ENCODE measurements around the gene NUTM2F.
"Not testable (repeated sequence)": the region's sequence is repeated elsewhere in the genome, so short reads cannot be mapped to it uniquely, and the experiment has no call there.

NUTM2F gene

GRCh38 chr9:94328544-94328943, at the start of gene NUTM2F:
TSS of gene NUTM2F (minus strand) at chr9:94328644. CDS start at chr9:94328623, 21 bp downstream.
- not testable (repeated sequence) for H3K9me3 ChIP-seq (ENCODE audit: insufficient read depth, low read length); H3K4me2 ChIP-seq (ENCODE audit: low read length); H3K27ac ChIP-seq (ENCODE audit: low read length); H3K4me3 ChIP-seq (ENCODE audit: low read length); H3K27me3 ChIP-seq (ENCODE audit: low read depth, low read length); H4K20me1 ChIP-seq (ENCODE audit: insufficient read depth, low read length); H3K79me2 ChIP-seq (ENCODE audit: low read length); H3K4me1 ChIP-seq (ENCODE audit: low read length); H3K36me3 ChIP-seq (replicated peaks; ENCODE audit: low read depth, low read length); H3K9ac ChIP-seq (ENCODE audit: low read length); H2AFZ ChIP-seq (ENCODE audit: low read depth, low read length)

GRCh38 chr9:94375197-94375596, 46.8 kb upstream of the NUTM2F start:
- H3K27ac ChIP-seq (ENCODE audit: low read length): peak overlapping the region; percentile 52
- H3K4me2 ChIP-seq (ENCODE audit: low read length): peak overlapping the region; percentile 43
- H3K4me1 ChIP-seq (ENCODE audit: low read length); H2AFZ ChIP-seq (ENCODE audit: low read depth, low read length); H3K9me3 ChIP-seq (ENCODE audit: insufficient read depth, low read length); H3K36me3 ChIP-seq (replicated peaks; ENCODE audit: low read depth, low read length); H4K20me1 ChIP-seq (ENCODE audit: insufficient read depth, low read length); H3K27me3 ChIP-seq (ENCODE audit: low read depth, low read length): not testable (repeated sequence)
- H3K4me3 ChIP-seq (ENCODE audit: low read length): peak overlapping the region; percentile 73
- peak overlapping the region; percentile 64 for H3K9ac ChIP-seq (ENCODE audit: low read length)
- peaks cover 24% of the 10 kb centered on the region for H3K79me2 ChIP-seq (ENCODE audit: low read length)

DNA sequence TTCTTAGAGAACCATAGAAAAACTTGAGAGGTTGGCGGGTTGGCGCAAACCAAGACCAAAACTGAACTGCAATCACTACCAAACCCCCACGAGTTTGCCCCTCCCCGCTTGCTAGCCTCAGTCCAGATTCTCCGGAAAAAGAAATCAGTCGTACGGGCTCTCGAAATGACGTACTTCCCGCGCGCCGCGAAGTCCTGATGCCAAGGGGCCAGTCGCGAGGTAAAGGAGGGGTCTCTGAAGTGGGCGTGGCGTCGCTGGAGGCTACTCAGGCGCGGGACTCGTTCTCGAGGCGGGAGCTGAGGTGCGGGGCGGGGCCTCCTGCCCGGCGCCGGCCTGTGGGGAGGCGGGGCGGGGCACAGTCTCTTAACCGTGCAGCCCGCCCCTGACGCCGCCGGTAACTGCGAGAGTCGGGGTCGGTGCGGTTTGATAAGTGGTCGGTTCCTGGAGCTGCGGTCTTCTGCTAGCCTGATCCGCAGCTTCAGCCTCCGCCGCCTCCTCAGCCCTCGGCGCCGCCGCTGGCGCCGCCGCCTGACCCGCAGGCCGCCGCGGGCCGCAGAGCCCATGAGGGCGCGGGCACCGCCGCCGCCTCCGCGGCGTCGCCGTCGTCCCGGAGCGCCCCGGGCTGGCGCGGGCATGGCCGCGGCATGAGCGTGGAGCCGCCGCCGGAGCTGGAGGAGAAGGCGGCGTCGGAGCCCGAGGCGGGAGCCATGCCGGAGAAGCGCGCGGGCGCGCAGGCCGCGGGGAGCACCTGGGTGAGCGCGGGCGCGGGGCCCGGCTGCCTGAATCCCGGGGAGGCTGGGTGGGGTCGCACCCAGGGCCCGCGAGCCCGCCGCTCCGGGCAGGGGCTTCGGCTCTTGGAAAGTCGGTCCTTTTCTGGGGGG, 46.0 kb upstream of the NUTM2F start:
- H3K4me2 ChIP-seq (ENCODE audit: low read length): peak overlapping the region; percentile 67
- not testable (repeated sequence) for H3K36me3 ChIP-seq (replicated peaks; ENCODE audit: low read depth, low read length); H4K20me1 ChIP-seq (ENCODE audit: insufficient read depth, low read length); H3K4me1 ChIP-seq (ENCODE audit: low read length); H3K27me3 ChIP-seq (ENCODE audit: low read depth, low read length); H3K9me3 ChIP-seq (ENCODE audit: insufficient read depth, low read length); H2AFZ ChIP-seq (ENCODE audit: low read depth, low read length)
- peaks cover 21% of the 10 kb centered on the region for H3K79me2 ChIP-seq (ENCODE audit: low read length)
- peak overlapping the region; percentile 71 for H3K27ac ChIP-seq (ENCODE audit: low read length)
- peak overlapping the region; percentile 81 for H3K4me3 ChIP-seq (ENCODE audit: low read length)
- peak overlapping the region; percentile 67 for H3K9ac ChIP-seq (ENCODE audit: low read length)

GRCh38 chr9:94373779-94374175, 45.3 kb upstream of the NUTM2F start:
- not testable (repeated sequence) for H3K36me3 ChIP-seq (replicated peaks; ENCODE audit: low read depth, low read length); H3K9me3 ChIP-seq (ENCODE audit: insufficient read depth, low read length); H2AFZ ChIP-seq (ENCODE audit: low read depth, low read length); H3K27me3 ChIP-seq (ENCODE audit: low read depth, low read length); H3K4me1 ChIP-seq (ENCODE audit: low read length); H4K20me1 ChIP-seq (ENCODE audit: insufficient read depth, low read length)
- peak overlapping the region; percentile 67; the same call in 1 of the 2 replicates for H3K9ac ChIP-seq (ENCODE audit: low read length)
- peak overlapping the region; percentile 67 for H3K4me2 ChIP-seq (ENCODE audit: low read length)
- peak overlapping the region; percentile 71 for H3K27ac ChIP-seq (ENCODE audit: low read length)
- peaks cover 21% of the 10 kb centered on the region for H3K79me2 ChIP-seq (ENCODE audit: low read length)
- peak overlapping the region; percentile 81 for H3K4me3 ChIP-seq (ENCODE audit: low read length)

DNA sequence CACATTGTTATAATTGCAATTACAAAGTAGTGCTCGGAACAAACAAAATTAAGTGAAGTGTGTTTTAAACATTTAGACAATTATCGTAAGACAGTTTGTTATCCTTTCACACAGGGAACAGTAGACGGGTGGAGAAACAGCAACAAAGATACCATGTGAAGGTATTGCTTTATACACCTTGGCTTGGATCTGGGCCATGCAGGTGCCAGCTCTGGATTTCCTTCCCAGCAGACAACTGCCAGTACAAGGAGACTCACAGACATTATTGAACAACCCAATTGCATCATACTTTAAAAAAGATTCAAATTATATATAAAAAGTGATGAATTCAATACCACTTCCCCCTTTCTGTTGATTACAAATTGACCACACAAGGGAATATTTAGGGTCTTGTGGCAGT, 41.8 kb upstream of the NUTM2F start:
- not testable (repeated sequence) for H3K9me3 ChIP-seq (ENCODE audit: insufficient read depth, low read length); H3K27me3 ChIP-seq (ENCODE audit: low read depth, low read length); H3K9ac ChIP-seq (ENCODE audit: low read length); H3K4me2 ChIP-seq (ENCODE audit: low read length); H3K79me2 ChIP-seq (ENCODE audit: low read length); H2AFZ ChIP-seq (ENCODE audit: low read depth, low read length); H3K27ac ChIP-seq (ENCODE audit: low read length); H3K4me3 ChIP-seq (ENCODE audit: low read length); H3K36me3 ChIP-seq (replicated peaks; ENCODE audit: low read depth, low read length); H3K4me1 ChIP-seq (ENCODE audit: low read length); H4K20me1 ChIP-seq (ENCODE audit: insufficient read depth, low read length)

- not testable (repeated sequence) for H3K9me3 ChIP-seq (ENCODE audit: insufficient read depth, low read length); H3K79me2 ChIP-seq (ENCODE audit: low read length); H3K9ac ChIP-seq (ENCODE audit: low read length); H4K20me1 ChIP-seq (ENCODE audit: insufficient read depth, low read length); H3K4me3 ChIP-seq (ENCODE audit: low read length); H3K27ac ChIP-seq (ENCODE audit: low read length); H3K4me2 ChIP-seq (ENCODE audit: low read length); H3K27me3 ChIP-seq (ENCODE audit: low read depth, low read length); H3K4me1 ChIP-seq (ENCODE audit: low read length); H3K36me3 ChIP-seq (replicated peaks; ENCODE audit: low read depth, low read length); H2AFZ ChIP-seq (ENCODE audit: low read depth, low read length)
Observed at GRCh38 chr9:94364093-94364614, 35.7 kb upstream of the NUTM2F start.

GRCh38 chr9:94357158-94357557, 28.7 kb upstream of the NUTM2F start:
- H3K4me2 ChIP-seq (ENCODE audit: low read length); H3K4me1 ChIP-seq (ENCODE audit: low read length); H3K4me3 ChIP-seq (ENCODE audit: low read length); H3K27me3 ChIP-seq (ENCODE audit: low read depth, low read length); H3K79me2 ChIP-seq (ENCODE audit: low read length); H3K27ac ChIP-seq (ENCODE audit: low read length); H3K36me3 ChIP-seq (replicated peaks; ENCODE audit: low read depth, low read length); H3K9ac ChIP-seq (ENCODE audit: low read length); H4K20me1 ChIP-seq (ENCODE audit: insufficient read depth, low read length); H2AFZ ChIP-seq (ENCODE audit: low read depth, low read length); H3K9me3 ChIP-seq (ENCODE audit: insufficient read depth, low read length): not testable (repeated sequence)

DNA sequence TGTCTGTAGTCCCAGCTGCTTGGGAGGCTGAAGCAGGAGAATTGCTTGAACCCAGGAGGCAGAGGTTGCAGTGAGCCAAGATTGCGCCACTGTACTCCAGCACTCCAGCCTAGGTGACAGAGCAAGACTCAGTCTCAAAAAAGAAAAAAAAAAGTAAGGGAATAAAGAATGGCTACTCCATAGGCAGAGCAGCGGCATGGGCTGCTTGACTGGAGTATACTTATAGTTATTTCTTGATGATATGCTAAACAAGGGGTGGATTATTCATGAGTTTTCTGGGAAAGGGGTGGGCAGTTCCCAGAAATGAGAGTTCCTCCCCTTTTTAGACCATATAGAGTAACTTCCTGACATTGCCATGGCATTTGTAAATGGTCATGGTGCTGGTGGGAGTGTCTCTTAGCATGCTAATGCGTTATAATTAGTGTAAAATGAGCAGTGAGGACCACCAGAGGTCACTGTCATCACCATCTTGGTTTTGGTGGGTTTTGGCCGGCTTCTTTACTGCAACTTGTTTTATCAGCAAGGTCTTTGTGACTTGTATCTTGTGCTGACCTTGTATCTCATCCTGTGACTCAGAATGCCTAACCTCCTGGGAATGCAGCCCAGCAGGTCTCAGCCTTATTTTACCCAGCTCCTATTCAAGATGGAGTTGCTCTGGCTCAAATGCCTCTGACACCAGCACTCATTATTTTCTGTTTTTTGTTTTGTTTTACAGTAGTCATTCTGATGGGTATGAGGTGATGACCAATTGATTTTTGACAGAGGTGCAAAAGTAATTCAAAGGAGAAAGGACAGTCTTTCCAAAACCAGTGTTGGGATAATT, 23.7 kb upstream of the NUTM2F start:
- not testable (repeated sequence) for H3K27ac ChIP-seq (ENCODE audit: low read length); H4K20me1 ChIP-seq (ENCODE audit: insufficient read depth, low read length); H3K9me3 ChIP-seq (ENCODE audit: insufficient read depth, low read length); H3K4me3 ChIP-seq (ENCODE audit: low read length); H3K27me3 ChIP-seq (ENCODE audit: low read depth, low read length); H3K4me1 ChIP-seq (ENCODE audit: low read length); H3K79me2 ChIP-seq (ENCODE audit: low read length); H3K4me2 ChIP-seq (ENCODE audit: low read length); H3K36me3 ChIP-seq (replicated peaks; ENCODE audit: low read depth, low read length); H2AFZ ChIP-seq (ENCODE audit: low read depth, low read length); H3K9ac ChIP-seq (ENCODE audit: low read length)

GRCh38 chr9:94348754-94349153, 20.3 kb upstream of the NUTM2F start:
- not testable (repeated sequence) for H3K4me2 ChIP-seq (ENCODE audit: low read length); H3K4me1 ChIP-seq (ENCODE audit: low read length); H4K20me1 ChIP-seq (ENCODE audit: insufficient read depth, low read length); H3K27me3 ChIP-seq (ENCODE audit: low read depth, low read length); H3K4me3 ChIP-seq (ENCODE audit: low read length); H3K79me2 ChIP-seq (ENCODE audit: low read length); H3K9me3 ChIP-seq (ENCODE audit: insufficient read depth, low read length); H2AFZ ChIP-seq (ENCODE audit: low read depth, low read length); H3K36me3 ChIP-seq (replicated peaks; ENCODE audit: low read depth, low read length); H3K9ac ChIP-seq (ENCODE audit: low read length); H3K27ac ChIP-seq (ENCODE audit: low read length)

Data from OCI-LY3 (cell line).